H1 (cell line): Measurements from ENCODE around the gene PAQR5. TPM values are rescaled to one million over a fixed set of nuclear protein-coding genes. Genes with fewer than 3 reads are reported as not detected.

Experiments used
- CBX5 ChIP-seq: fragments of 300-800, 300-1000 bp; sonication (generic); IDR thresholded peaks from 2 replicates; pipeline ENCODE4 v1.7.1; 2016; ENCODE audit warnings: antibody characterized with exemption, low read length, low read depth
- CHD2 ChIP-seq: IDR thresholded peaks from 2 replicates; pipeline ENCODE4 v1.6.1; 2012; ENCODE audit warnings: low read length, improper control_type of control experiment
- FOSL1 ChIP-seq: IDR thresholded peaks from 2 replicates; pipeline ENCODE4 v1.6.1; 2011; ENCODE audit warnings: mild to moderate bottlenecking, low read depth, low read length, moderate library complexity; ENCODE audit not compliant: insufficient read depth
- RAD21 ChIP-seq, 2 experiments: IDR thresholded peaks in 1 of 2; conservative IDR thresholded peaks in 1 of 2; 2 replicates each; pipeline ENCODE4 v1.6.1; 2011; ENCODE audit warnings: low read depth in 2 of 2, low read length in 2 of 2, improper control_type of control experiment in 1 of 2, inconsistent platforms in 1 of 2, mild to moderate bottlenecking in 1 of 2, moderate library complexity in 1 of 2
- RXRA ChIP-seq: IDR thresholded peaks from 2 replicates; pipeline ENCODE4 v1.6.1; 2011; ENCODE audit warnings: low read depth, mild to moderate bottlenecking, low read length, moderate library complexity; ENCODE audit not compliant: insufficient read depth
- polyA plus RNA-seq, 7 experiments: library from polyadenylated mRNA; depleted of rRNA in 3 of 7; stranded (reverse) in 5 of 7; unstranded in 2 of 7; fragments of >200 nt in 5 of 7; fragments of 200-250 nt in 2 of 7; gene quantifications; 1 replicate in 5 of 7; 2 replicates in 1 of 7; 4 replicates in 1 of 7; pipeline versions ENCODE4 v1.2.1 to v1.2.3, GENCODE V29; 2011 to 2013; ENCODE audit warnings: missing spikeins in 2 of 7, mixed read lengths in 2 of 7
- total RNA-seq: library from RNA; stranded (reverse); fragmentation: NEBNext Ultra II Directional; extraction: Animal tissue kit (Norgen Biotek cat#: 25700); gene quantifications from 2 replicates; pipeline ENCODE4 v1.2.1, GENCODE V29; 2021

The PAQR5 gene
- total and polyA plus RNA-seq, 2 of the 8 experiments (the other 6 are each of a cell fraction or from before 2014, with no cell fraction given), result 8.7 to 18.1 TPM

GRCh38 chr15:69390575-69390974 is 91.9 kb downstream of the PAQR5 start (continued):
- TF ChIP-seq RXRA (no peak), CHD2 (no peak), RAD21 (IDR thresholded peaks at IDR 0.05 in 1 of 2, conservative IDR thresholded peaks at IDR 0.05 in 1 of 2; ENCODE audit: low read depth in 2 of 2, low read length in 2 of 2) (no peak), CBX5 (no peak), FOSL1 (no peak)
